ENCODE results near the gene DUSP9.
"Not testable (repeated sequence)": the region's sequence is repeated elsewhere in the genome, so short reads cannot be mapped to it uniquely, and the experiment has no call there.

The DUSP9 gene

DNA sequence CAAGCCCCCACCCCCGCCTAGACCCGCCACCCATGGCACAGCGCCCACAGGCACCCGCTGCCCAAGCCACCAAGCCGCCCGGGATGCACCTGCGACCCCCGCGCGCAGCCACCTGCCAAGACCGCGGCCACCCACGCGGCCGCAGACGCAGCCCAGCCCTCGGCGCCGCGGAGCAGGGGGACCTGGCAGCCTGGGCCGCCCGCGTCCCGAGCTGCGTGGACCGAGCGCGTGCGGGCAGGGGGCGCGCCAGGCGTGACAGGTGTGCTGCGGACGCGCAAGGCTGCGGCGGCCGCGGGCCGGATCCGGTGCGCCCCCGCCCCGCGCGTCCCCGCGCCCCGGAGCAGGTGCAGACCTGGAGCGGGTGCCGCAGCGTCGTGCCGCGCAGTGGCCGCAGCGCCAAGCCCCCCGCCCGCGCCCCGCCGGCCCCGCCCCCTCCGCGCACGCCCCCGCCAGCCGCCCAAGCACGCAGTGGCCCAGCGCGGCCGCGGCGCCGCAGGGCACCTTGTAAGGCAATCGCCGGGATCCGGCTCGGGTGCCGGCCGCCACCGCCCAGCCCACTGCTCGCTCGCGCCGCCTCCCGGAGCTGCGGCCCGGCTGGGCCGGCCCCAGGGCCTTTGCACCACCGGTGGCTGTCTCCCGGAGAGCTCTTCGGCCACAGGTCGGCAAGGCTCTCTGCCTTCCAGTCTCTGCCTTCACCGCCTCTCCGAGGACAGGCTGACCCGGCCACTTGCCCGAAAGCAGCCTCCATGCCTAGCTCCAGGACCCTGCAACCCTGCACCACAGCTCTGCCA, 26.6 kb downstream of the DUSP9 start, which contains the start of gene PNCK:
Gene PNCK (minus strand): TSS at position 386 of the 791 bp plus-strand sequence. CDS start 737 bp downstream, outside the sequence.
- DNase-seq: no peak

DNA sequence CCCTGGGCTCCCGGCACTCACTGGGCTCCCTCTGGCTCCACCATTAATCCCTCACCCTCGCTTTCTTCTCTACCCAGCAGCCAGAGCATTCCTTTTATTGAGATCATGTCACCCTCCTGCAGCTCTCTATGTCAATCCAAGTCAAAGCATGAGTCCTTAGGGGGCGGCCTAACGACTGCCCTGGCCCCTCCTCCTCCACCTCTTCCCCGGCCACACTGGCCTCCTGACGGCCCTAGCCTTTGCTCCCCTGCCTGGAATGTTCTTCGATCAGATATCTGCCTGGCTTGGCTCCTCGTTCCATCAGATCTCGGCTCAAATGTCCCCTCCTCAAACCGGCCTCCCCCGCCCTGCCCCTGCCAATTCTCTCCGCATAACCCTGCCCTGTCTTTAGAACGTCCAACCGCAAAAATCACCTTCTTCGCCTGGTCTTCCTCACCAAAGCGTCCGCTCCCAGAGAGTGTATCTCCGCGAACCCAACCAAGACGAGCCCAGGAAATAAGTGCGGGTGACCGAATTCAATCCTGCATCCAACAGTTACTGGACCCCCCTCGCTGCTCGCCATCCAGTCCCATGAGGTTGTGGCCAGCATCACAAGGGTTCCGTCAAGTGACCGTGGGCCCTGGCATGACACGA, 27.3 kb downstream of the DUSP9 start:
- DNase-seq: no peak

DNA sequence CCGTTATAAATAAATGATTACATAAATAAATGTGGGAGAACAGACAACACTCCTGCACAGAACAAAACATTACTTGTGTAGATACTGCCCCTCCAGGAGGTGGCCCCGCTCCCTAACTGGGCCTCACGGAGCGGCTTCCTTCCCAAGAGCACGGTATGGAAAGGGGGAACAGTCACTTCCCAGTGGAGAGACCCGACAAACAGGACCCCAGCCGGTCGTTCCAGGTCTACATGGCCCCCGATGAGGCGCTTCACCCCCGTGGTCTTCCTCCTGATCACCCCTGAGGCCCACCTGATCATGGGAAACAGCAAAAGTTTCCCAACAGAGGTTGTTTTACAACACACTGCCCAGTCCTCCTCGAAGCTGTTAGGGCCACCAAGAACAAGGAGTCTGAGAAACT, 34.2 kb downstream of the DUSP9 start:
- peak; percentile 4 for DNase-seq

DNA sequence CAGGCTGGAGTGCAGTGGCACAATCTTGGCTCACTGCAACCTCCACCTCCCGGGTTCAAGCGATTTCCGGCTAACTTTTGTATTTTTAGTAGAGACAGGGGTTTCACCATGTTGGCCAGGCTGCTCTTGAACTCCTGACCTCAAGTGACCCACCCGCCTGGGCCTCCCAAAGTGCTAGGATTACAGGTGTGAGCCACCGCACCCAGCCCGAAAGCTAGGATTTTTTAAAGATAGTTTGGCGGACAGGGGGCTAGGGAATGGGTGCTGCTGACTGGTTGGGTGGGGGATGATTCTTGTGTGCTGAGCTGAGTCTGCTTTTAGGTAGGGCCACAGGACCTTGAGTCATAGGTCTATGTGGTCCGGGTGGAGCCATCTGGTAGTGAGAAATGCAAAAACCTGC, 36.5 kb downstream of the DUSP9 start:
- not testable (repeated sequence) for DNase-seq

DNA sequence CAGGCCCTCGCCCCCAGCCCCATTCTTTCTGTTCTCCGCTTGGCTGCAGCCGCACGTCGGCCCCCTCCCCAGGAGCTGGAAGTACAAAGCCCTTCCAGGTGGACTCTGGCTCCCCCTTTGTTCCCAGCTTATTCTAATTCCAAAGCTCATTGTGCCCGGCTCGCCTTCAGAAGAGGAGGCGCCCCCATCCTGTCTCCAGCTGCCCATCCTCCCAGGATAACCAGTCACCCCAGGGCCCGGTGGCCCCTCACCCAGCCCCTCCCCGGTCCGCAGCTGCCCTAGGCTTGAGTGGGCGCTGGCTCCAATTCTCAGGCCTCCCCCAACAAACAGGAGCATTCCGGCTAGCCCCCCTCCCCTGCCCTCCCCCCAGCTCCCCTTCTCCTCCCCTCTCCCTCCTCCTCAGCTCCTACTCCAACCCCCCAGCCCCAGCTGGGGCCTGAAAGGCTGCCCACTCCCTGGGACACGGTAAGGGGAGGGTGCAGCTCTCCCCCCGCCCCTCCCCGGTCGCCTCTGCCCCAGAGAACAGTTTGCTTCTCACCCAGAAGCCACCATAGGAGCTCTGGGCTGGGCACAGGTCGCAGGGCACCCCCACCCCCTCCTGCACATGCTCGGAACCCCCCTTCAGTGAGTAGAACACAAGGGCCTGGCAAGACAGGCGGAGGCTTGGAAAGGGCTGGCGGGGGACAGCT, 37.6 kb downstream of the DUSP9 start:
- no peak for DNase-seq

DNA sequence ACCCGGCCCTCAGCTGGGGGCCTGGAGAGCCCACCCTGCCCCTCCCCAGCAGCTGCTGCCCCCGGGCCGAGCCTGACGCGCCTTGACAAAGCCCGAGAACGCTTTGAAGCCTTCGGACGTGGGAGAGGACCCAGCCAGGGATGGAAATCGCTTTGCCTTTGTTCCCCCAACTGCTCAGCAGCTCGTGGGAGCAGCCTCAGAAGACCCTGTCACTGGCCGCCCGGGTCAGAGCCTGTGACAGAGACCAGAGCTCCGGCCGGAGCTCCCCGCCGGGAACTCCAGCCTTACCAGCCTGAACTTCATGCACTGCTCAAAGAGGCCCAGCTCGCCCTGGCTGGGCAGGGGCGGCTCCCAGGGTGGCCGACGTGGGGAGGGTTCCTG, 38.1 kb downstream of the DUSP9 start:
- no peak for DNase-seq

DNA sequence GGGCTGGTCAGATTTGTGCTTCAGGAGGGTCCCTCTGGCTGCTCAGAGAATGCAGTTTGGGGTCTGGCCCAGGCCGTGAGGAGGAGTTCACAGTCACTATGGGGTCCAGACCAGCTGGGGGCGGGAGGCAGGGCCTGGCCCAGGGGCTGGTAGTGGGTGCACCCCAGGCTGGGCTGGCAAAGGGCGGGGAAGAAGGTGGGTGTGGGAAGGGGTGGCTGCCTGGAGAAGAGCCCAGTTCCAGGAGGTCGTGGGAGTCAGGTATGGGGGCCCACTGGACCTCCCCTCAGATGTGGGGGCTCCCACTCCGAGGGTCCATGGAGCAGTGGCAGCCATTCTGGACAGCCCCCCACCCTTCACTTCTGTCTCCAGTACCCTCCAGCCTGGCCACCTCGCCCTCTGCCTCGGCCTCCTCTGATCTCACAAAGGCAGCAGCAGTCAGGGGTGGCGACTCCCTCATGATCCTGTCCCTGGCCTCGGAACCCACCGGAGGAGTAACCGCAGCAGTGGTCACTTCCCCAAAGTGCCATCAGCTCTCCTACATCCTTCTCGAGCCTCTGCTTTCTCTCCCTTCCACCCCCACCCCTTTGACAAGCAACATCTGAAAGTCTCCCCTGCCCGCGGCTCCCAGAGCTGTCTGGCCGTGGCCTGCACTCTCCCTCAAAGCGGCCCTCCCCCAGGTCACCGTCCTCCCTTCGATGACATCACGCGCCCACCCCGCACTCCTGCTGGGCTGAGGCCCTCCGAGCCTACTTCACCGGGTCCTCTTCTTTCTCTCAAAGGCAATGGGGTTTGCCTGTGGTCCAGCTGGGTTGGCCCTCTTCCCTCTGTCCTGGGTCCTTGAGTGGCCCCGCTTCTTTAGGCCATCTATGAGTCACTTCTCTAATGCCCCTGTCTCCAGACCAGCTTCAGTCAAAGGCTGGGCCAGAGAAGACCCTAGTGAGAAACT, 39.0 kb downstream of the DUSP9 start:
- no peak for DNase-seq

DNA sequence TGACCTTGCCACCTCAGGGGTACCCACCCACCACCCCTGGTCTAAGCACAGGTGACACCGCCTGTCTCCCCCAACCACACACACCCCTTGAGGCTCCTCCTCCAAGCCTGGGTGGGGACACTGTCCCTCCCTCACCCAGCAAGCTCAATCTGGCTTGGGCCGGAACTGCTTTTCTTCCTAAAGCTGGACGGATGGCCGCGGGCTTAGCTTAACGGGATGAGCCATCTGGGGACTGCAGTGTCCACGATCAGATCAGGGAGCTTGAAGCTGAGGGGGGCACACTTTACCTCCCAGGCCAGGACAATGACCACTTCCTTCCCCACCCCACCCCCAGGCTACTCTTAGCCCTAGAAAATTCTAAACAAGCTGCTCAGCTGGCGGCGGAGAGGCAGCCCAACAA, 39.7 kb downstream of the DUSP9 start:
- no peak for DNase-seq

DNA sequence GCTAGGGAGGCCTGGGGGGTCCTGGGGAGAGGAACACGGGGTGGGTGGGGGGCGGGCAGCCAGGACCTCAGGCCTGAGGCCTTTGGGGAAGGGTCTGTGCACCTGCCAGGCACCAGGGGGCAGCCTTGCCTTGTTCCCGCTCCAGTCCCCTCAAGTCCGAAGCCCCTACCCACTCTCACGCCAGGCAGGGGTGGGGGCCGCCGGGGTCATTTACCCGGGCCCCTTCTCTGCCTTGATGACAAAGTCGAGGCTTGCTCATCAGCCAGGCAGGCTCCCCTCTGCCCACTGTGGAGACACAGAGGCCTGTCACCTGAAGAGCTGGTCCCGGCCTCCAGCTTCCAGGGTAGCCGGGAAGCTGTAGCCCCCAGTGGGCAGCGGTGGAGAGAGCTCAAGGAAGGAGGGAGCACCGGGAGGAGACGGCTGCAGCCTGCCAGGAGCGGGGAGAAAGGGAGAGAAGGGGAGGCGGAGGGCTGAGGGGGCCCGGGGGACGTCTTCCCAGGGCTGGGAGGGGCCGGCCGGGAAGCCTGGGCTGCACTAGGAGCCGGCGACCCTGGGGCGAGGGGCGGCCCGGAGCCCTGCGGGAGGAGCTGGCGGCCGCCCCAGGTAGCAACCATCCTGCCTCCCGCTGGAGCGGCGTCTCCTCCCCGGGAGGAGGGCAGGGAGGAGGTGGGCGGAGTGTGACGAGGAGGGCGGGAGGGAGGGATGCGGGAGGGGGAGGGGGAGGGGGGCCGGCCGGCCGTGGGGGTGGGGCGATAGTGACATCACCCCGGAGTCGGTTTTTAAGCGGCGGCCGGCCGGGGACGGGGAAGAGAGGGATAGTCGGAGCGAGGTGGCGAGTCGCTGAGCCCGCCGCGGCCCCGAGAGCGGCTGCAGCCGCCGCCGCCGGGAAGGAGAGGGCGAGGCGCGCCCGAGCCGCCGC, 40.4 kb downstream of the DUSP9 start, which contains the start of gene SLC6A8:
Gene SLC6A8 (plus strand): TSS at position 806 of the 919 bp plus-strand sequence. CDS start 649 bp downstream, outside the sequence.
- DNase-seq: peak; percentile 66

DNA sequence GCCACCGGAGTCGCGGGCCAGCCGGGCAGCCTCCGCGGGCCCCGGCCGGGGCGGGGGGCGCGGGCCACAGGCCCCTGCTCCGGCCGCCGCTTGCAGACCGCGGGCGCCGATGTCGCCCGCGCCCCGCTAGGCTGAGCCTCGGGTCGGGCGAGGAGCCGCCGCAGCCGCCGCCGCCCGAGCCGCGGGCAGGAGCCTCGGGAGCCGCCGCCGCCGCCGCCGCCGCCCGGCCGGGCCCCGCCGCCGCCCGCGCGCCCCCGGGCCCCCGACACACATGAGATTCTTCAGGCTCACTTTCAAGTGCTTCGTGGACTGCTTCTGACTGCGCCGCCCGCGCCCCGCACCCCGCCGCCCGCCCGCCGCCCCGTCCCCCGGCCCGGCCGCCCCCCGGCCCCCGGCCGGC, 41.1 kb downstream of the DUSP9 start:
- no peak for DNase-seq

DNA sequence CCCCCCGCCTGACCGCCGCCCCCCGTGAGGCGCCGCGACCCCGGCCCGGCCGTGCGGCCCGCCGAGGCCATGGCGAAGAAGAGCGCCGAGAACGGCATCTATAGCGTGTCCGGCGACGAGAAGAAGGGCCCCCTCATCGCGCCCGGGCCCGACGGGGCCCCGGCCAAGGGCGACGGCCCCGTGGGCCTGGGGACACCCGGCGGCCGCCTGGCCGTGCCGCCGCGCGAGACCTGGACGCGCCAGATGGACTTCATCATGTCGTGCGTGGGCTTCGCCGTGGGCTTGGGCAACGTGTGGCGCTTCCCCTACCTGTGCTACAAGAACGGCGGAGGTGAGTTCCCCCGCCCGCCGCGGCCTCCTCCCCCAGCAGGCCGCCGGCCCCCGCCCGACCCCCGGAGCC, 41.5 kb downstream of the DUSP9 start:
- DNase-seq: no peak

DNA sequence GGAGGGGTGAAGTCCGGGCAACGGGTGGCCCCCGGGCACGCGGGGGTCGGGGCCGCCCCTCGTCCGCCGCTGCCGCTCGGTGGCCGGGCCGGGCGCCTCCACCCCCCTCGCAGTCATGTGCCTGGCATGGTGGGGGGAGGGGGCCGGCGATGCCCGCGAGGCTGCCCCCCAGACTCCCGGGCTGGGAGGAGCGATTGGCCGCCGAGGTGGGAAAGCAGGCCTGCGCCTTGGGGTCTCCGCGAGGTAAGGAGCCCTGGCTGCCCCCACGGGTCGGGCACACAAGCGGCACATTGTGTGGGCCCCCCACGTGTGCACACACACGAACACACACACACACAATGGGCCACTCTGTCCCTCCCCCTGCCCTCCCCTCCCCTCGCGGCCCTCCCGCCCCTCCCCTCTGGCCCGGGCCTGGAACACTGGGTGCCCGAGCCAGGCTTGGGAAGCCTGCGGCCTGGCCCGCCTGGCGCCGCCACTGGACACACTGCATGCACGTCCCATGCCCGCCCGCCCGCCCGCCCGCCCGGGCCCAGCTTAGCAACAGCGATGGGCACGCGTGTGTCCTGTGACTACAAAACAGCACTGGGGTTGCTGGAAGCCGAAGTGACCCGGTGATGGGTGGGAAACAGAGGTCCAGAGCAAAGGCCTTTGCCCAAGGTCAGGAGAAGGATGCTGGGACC, 42.0 kb downstream of the DUSP9 start:
- no peak for DNase-seq

DNA sequence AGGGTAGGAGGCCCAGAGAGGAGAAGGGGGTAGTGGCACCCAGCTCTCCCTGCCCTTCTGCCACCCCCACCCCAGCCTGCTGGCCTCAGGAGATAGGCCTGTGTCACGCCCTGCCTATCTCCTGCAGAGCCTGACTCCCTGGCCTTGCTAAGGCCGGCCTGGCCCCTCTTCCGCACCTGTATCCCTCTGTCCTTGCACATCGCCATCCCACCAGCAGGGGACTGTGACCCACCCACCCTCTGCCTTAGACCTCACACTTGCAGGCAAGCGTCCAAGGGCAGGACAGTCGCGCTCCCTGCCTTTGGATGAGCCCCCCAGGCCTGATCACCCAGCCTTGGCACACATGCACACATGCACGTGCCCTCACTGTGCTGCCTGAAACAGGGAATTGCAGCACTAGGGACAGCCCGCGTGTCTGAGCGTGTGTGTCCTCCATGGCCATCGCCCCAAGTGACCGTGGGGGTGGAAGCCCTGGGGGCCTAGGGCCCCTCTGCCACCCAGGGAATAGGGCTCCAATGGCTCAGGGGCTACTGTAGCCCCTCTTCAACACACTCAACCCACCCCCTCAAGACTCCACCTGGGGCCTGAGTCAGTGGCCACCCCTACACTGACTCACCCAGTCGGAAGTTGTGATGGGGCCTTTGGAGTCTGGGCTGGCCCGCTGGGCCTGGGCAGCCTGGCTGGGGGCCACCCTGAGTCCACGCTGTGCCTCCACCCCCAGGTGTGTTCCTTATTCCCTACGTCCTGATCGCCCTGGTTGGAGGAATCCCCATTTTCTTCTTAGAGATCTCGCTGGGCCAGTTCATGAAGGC, 42.9 kb downstream of the DUSP9 start:
- no peak for DNase-seq

DNA sequence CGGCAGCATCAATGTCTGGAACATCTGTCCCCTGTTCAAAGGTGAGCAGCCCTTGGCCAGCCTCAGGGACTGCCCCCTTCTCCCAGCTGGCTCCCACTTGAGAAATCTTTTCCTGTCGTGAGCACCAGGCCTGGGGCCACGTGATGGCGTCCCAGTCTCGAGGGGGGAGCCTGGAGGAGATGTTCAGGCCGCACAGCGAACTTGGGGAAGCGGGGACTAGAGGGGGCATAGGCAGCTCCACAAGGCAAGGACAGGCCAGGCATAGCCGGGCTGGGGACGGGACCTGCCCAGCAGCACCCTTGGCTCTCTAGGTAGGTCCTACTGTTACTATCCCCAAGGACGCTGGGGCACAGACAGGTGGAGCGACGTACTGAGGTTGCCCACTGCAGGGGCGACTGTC, 43.5 kb downstream of the DUSP9 start:
- DNase-seq: no peak

DNA sequence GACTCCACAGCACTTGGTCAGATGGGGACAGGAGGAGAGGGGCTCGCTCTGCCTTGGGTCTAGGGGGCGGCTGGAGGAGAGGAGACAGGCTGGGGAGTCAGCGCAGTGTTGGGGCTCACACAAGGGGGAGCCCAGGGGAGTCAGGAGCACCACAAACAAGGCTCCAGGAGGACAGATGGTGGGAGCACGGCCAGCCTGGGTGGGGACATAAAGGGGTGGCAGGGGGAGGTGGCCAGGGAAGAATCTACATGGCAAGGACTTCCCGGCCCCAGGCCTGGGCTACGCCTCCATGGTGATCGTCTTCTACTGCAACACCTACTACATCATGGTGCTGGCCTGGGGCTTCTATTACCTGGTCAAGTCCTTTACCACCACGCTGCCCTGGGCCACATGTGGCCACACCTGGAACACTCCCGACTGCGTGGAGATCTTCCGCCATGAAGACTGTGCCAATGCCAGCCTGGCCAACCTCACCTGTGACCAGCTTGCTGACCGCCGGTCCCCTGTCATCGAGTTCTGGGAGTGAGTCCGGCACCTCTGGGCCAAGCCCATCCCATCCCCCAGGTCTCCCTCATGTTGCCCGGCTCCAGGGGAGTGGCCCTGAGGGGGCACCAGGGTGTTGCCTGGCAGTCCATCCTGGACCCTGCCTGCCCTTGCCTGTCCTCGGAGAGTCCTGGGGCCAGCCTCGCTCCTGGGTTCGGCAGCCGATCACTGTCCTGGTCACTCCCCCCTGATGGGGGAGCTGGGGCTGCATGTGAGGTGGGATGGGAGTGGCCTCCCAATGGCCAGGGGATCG, 44.2 kb downstream of the DUSP9 start:
- not testable (repeated sequence) for DNase-seq

DNA sequence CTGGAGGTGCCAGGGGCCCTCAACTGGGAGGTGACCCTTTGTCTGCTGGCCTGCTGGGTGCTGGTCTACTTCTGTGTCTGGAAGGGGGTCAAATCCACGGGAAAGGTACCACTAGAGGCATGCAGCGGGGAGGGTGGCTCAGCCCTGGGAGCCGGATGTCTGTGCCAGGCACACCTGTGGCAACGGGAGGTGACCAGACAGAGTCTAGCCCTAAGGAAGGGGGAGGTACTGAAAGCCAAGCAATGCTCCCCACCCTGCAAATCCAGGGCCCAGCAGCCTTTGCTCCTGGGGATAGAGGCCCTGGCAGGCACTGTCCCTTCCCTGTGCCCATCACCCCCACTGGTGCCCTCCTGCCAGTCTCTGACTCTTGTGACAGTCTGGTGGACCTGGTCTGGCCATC, 45.0 kb downstream of the DUSP9 start:
- no peak for DNase-seq

DNA sequence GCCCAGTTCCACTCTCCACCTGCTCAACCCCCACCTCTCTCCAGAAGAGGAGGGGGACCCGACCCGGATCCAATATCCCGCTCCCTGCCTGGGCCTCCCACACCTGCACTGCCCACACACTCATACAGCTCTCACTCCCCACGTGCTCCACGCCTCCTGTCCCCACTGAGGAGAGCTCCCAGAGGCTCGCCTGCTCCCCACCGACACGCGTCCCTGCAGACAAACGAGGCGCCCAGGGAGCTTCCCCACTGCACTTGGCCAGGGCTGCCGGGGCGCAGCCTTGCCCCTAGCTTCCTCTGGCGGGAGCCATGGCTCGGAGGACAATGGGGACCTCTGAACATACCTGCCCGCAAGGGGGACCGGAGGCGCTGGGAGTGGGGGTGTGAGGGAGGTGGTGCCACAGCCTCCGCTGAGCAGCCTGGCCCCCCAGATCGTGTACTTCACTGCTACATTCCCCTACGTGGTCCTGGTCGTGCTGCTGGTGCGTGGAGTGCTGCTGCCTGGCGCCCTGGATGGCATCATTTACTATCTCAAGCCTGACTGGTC, 45.7 kb downstream of the DUSP9 start:
- no peak for DNase-seq

DNA sequence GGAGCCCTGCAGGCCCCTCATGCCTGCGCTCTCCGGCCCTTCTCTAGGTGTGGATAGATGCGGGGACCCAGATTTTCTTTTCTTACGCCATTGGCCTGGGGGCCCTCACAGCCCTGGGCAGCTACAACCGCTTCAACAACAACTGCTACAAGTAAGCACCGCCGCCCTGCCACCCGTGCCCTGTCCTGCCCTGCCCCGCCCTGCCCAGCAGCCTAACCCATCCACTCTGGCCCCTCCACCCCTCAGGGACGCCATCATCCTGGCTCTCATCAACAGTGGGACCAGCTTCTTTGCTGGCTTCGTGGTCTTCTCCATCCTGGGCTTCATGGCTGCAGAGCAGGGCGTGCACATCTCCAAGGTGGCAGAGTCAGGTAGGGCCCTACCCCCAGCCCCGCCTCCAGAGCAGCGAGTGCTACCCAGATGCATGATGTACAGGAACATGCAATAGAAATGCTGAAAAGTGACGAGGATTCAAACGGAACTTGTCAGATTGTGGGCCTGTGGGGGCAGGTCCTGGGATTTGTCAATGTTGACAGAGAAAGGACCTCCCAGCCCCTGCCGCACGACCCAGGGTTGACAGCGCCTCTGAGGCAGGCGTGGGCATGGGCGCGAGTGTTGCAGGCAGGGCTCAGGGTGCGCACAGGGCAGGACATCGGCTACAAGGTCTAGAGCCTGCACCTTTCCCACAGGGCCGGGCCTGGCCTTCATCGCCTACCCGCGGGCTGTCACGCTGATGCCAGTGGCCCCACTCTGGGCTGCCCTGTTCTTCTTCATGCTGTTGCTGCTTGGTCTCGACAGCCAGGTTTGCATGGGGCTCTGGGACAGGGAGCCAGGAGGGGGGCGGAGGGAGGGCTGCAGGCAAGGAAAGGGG, 46.4 kb downstream of the DUSP9 start:
- no peak for DNase-seq

All from 8988T (cell line).